Measurements from ENCODE around the gene ZBTB32. TPM values are rescaled to one million over a fixed set of nuclear protein-coding genes. Genes with fewer than 3 reads are reported as not detected.

The ZBTB32 gene
- total and polyA plus RNA-seq, 7 donors, result 3.1 TPM; not detected in 6

GRCh38 chr19:35669566-35669965 lies 34.8 kb upstream of the ZBTB32 start:
- Histone ChIP-seq H3K36me3 (peaks cover 0 to 16% (median 0%) of the 10 kb centered on the region in 4 donors), H3K9me3 (no peaks in the 10 kb centered on the region), H3K4me1 (peaks cover 0 to 8% (median 3%) of the 10 kb centered on the region in 4 donors), H3K27ac (no peak overlapping the region), H3K4me3 (no peak overlapping the region), H3K27me3 (peaks cover 5 to 22% (median 10%) of the 10 kb centered on the region in 3 donors)
- intact Hi-C loops (cut with DNase I), result no loop called here
- WGBS, 2 donors, result 65 to 76% methylated on average over 6 of the region's 6 CpGs
- TF ChIP-seq POLR2AphosphoS5 (IDR thresholded peaks at IDR 0.05) (no peak), EP300 (IDR thresholded peaks at IDR 0.05) (no peak), POLR2A (IDR thresholded peaks at IDR 0.05) (no peak)
- TF ChIP-seq, protein P1, sequence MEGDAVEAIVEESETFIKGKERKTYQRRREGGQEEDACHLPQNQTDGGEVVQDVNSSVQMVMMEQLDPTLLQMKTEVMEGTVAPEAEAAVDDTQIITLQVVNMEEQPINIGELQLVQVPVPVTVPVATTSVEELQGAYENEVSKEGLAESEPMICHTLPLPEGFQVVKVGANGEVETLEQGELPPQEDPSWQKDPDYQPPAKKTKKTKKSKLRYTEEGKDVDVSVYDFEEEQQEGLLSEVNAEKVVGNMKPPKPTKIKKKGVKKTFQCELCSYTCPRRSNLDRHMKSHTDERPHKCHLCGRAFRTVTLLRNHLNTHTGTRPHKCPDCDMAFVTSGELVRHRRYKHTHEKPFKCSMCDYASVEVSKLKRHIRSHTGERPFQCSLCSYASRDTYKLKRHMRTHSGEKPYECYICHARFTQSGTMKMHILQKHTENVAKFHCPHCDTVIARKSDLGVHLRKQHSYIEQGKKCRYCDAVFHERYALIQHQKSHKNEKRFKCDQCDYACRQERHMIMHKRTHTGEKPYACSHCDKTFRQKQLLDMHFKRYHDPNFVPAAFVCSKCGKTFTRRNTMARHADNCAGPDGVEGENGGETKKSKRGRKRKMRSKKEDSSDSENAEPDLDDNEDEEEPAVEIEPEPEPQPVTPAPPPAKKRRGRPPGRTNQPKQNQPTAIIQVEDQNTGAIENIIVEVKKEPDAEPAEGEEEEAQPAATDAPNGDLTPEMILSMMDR (IDR thresholded peaks at IDR 0.05), result no peak
- DNase-seq, result no peak

- intact Hi-C loops (cut with DNase I), result no loop called here
- no peak overlapping the region for H3K4me3 ChIP-seq
Observed at GRCh38 chr19:35669974-35670373, 34.4 kb upstream of the ZBTB32 start.

DNA sequence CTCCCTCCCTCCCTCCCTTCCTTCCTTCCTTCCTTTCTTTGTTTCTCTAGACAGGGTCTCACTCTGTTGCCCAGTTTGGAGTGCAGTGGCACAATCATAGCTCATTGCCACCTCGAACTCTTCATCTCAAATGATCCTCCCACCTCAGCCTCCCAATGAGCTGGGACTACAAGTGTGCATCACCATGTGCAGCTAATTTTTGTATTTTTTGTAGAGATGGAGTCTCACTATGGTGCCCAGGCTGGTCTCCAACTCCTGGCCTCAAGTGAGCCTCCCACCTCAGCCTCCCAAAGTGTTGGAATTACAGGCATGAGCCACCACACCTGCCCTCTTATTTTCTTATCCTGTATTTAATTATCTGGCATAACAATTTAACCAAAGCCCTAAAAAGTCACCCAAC lies 33.7 kb upstream of the ZBTB32 start:
- Histone ChIP-seq H3K9me3 (no peaks in the 10 kb centered on the region), H3K4me3 (no peak overlapping the region), H3K36me3 (peaks cover 0 to 5% (median 0%) of the 10 kb centered on the region in 4 donors), H3K27ac (no peak overlapping the region), H3K4me1 (peaks cover 0 to 8% (median 3%) of the 10 kb centered on the region in 4 donors), H3K27me3 (peaks cover 5 to 33% (median 10%) of the 10 kb centered on the region in 3 donors)
- intact Hi-C loops (cut with DNase I), result no loop called here
- TF ChIP-seq POLR2AphosphoS5 (IDR thresholded peaks at IDR 0.05) (no peak), POLR2A (IDR thresholded peaks at IDR 0.05) (no peak), EP300 (IDR thresholded peaks at IDR 0.05) (no peak)
- TF ChIP-seq, protein P1 (IDR thresholded peaks at IDR 0.05), result no peak
- 70 to 86% methylated on average over 1 of the region's 1 CpG for WGBS, 2 donors
- DNase-seq, result no peak

More at GRCh38 chr19:35669974-35670373, 34.4 kb upstream of the ZBTB32 start:
- H3K9me3 ChIP-seq, result no peaks in the 10 kb centered on the region
- no peak for DNase-seq
- peaks cover 0 to 8% (median 3%) of the 10 kb centered on the region in 4 donors for H3K4me1 ChIP-seq
- 22 to 62% methylated on average over 4 of the region's 4 CpGs for WGBS, 2 donors
- H3K27ac ChIP-seq, result no peak overlapping the region
- TF ChIP-seq POLR2AphosphoS5 (IDR thresholded peaks at IDR 0.05), result no peak
- TF ChIP-seq, protein P1 (IDR thresholded peaks at IDR 0.05), result no peak
- TF ChIP-seq EP300 (IDR thresholded peaks at IDR 0.05), result no peak
- no peak for TF ChIP-seq POLR2A (IDR thresholded peaks at IDR 0.05)
- peaks cover 5 to 26% (median 10%) of the 10 kb centered on the region in 3 donors for H3K27me3 ChIP-seq
- peaks cover 0 to 12% (median 0%) of the 10 kb centered on the region in 4 donors for H3K36me3 ChIP-seq

GRCh38 chr19:35671818-35672217 lies 32.5 kb upstream of the ZBTB32 start:
- H3K27ac ChIP-seq, result no peak overlapping the region
- H3K36me3 ChIP-seq, result no peaks in the 10 kb centered on the region
- H3K4me3 ChIP-seq, result no peak overlapping the region
- intact Hi-C loops (cut with DNase I), result no loop called here
- 13 to 40% methylated on average over 3 of the region's 3 CpGs for WGBS, 2 donors
- no peaks in the 10 kb centered on the region for H3K9me3 ChIP-seq
- no peak for DNase-seq
- peaks cover 0 to 8% (median 3%) of the 10 kb centered on the region in 4 donors for H3K4me1 ChIP-seq
- TF ChIP-seq POLR2A (IDR thresholded peaks at IDR 0.05), result no peak
- TF ChIP-seq, protein P1 (IDR thresholded peaks at IDR 0.05), result no peak
- no peak for TF ChIP-seq EP300 (IDR thresholded peaks at IDR 0.05)
- no peak for TF ChIP-seq POLR2AphosphoS5 (IDR thresholded peaks at IDR 0.05)
- peaks cover 5 to 38% (median 10%) of the 10 kb centered on the region in 3 donors for H3K27me3 ChIP-seq
